Ishikawa (cell line): ENCODE data around the gene ATXN7L3B.

Experiments
- EGR1 ChIP-seq: IDR thresholded peaks from 2 replicates; pipeline ENCODE4 v1.6.1; 2012
- FOXM1 ChIP-seq: IDR thresholded peaks from 2 replicates; pipeline ENCODE4 v1.6.1; 2012; ENCODE audit warnings: low read depth, borderline replicate concordance
- RAD21 ChIP-seq: IDR thresholded peaks from 2 replicates; pipeline ENCODE4 v1.6.1; 2012; ENCODE audit warnings: low read depth
- YY1 ChIP-seq: IDR thresholded peaks from 2 replicates; pipeline ENCODE4 v1.6.1; 2012; ENCODE audit warnings: low read depth

- TF ChIP-seq YY1 (no peak), FOXM1 (no peak), RAD21 (no peak), EGR1 (no peak)
Measured at GRCh38 chr12:74539765-74540526, 2.3 kb downstream of the ATXN7L3B start.
